ENCODE data around the gene KIF6. TPM values are rescaled to one million over a fixed set of nuclear protein-coding genes. Genes with fewer than 3 reads are reported as not detected.

KIF6 gene
- total and polyA plus RNA-seq, 2 of the 8 experiments (the other 6 are each of a cell fraction or from before 2014, with no cell fraction given) = 0.53 to 0.65 TPM

- H3K79me2 ChIP-seq (ENCODE audit: control insufficient read depth in 1 of 2, insufficient read depth in 2 of 2, low read length in 2 of 2) = no peaks in the 10 kb centered on the region
- no peak overlapping the region for H3K14ac ChIP-seq (ENCODE audit: insufficient read length)
- H3K9ac ChIP-seq (replicated peaks in 1 of 4; ENCODE audit: extremely low read depth in 1 of 4, low read depth in 3 of 4, low read length in 3 of 4) = no peak overlapping the region
- 99% methylated on average over 3 of the region's 3 CpGs; no CpG with 5 or more reads in 1 of the 2 experiments for WGBS, 2 experiments (ENCODE audit: extremely low coverage in 1 of 2, insufficient coverage in 1 of 2, insufficient read length in 1 of 2, insufficient replicate concordance in 2 of 2, low coverage in 1 of 2, low lambda C conversion rate in 2 of 2, missing lambda C conversion rate in 1 of 2)
- H2AFZ ChIP-seq (ENCODE audit: low read length) = no peak overlapping the region
- no peak overlapping the region for H3K18ac ChIP-seq (ENCODE audit: extremely low read depth, low read length)
- H2BK20ac ChIP-seq (ENCODE audit: low read length) = no peak overlapping the region
- H3K4me1 ChIP-seq (replicated peaks in 1 of 4; ENCODE audit: control insufficient read depth in 3 of 4, insufficient read depth in 4 of 4, low read length in 3 of 4) = no peaks in the 10 kb centered on the region
- no peak overlapping the region for H4K91ac ChIP-seq (replicated peaks; ENCODE audit: insufficient read length, low read length)
- H2BK15ac ChIP-seq (ENCODE audit: low read length) = no peak overlapping the region
- H3K23ac ChIP-seq (ENCODE audit: insufficient read length) = no peak overlapping the region
- no peak overlapping the region for H4K8ac ChIP-seq (ENCODE audit: extremely low read depth, insufficient read depth, low read length)
- no peak overlapping the region for H2AK5ac ChIP-seq (ENCODE audit: low read depth, low read length)
- no peak overlapping the region for H3K4ac ChIP-seq (replicated peaks; ENCODE audit: insufficient read length, low read depth, low read length)
- no peak overlapping the region for H2BK12ac ChIP-seq (ENCODE audit: low read depth, low read length)
- no peak overlapping the region for H3K4me3 ChIP-seq (ENCODE audit: extremely low read depth in 1 of 4, insufficient read depth in 2 of 4, low read depth in 3 of 4, low read length in 4 of 4)
- H2BK5ac ChIP-seq (ENCODE audit: low read depth, low read length) = no peak overlapping the region
- no peaks in the 10 kb centered on the region for H3K9me3 ChIP-seq (ENCODE audit: insufficient read depth in 2 of 2, low read depth in 1 of 2, low read length in 1 of 2)
- TF ChIP-seq SP4 (IDR thresholded peaks at IDR 0.05; ENCODE audit: low read length) (no peak), NANOG (IDR thresholded peaks at IDR 0.05; ENCODE audit: insufficient read depth, low read depth, low read length, poor library complexity, severe bottlenecking) (no peak), SP2 (IDR thresholded peaks at IDR 0.05; ENCODE audit: low read length) (no peak), POU5F1 (IDR thresholded peaks at IDR 0.05; ENCODE audit: low read depth, low read length) (no peak), E2F6 (IDR thresholded peaks at IDR 0.05) (no peak), JUND (IDR thresholded peaks at IDR 0.05; ENCODE audit: low read length) (no peak), TCF12 (IDR thresholded peaks at IDR 0.05; ENCODE audit: low read depth, low read length) (no peak), SIN3A (conservative IDR thresholded peaks at IDR 0.05 in 1 of 2, IDR thresholded peaks at IDR 0.05 in 1 of 2; ENCODE audit: low read depth in 1 of 2, low read length in 2 of 2) (no peak), POLR2AphosphoS5 (IDR thresholded peaks at IDR 0.05; ENCODE audit: low read depth, low read length) (no peak), BACH1 (IDR thresholded peaks at IDR 0.05; ENCODE audit: low read length) (no peak), ATF2 (IDR thresholded peaks at IDR 0.05; ENCODE audit: low read length) (no peak), PHF8 (conservative IDR thresholded peaks at IDR 0.05; ENCODE audit: low read depth, low read length) (no peak)
- no peaks in the 10 kb centered on the region for H3K23me2 ChIP-seq (ENCODE audit: low read depth, low read length)
- no peaks in the 10 kb centered on the region for H4K20me1 ChIP-seq (replicated peaks in 1 of 2; ENCODE audit: control insufficient read depth in 1 of 2, insufficient read depth in 2 of 2, low read length in 2 of 2)
- ChIA-PET CTCF (ENCODE audit: partially characterized antibody) (no interaction called here), POLR2A (ENCODE audit: partially characterized antibody) (no interaction called here)
- H3K27ac ChIP-seq (ENCODE audit: low read depth, low read length) = no peak overlapping the region
- H3K56ac ChIP-seq (replicated peaks; ENCODE audit: insufficient read length, low read depth, low read length) = no peak overlapping the region
- no peak overlapping the region for H4K5ac ChIP-seq (ENCODE audit: insufficient read length, low read depth, low read length)
- peaks cover 0 to 1% (median 0%) of the 10 kb centered on the region in 4 experiments; a peak in 1 of 7 replicates for H3K27me3 ChIP-seq (replicated peaks in 1 of 4; ENCODE audit: control insufficient read depth in 3 of 4, extremely low read depth in 1 of 4, insufficient read depth in 3 of 4, low read length in 3 of 4)
- no peak for FAIRE-seq
- no peaks in the 10 kb centered on the region for H3K36me3 ChIP-seq (ENCODE audit: control insufficient read depth in 2 of 4, insufficient read depth in 4 of 4, low read length in 3 of 4)
- H3K4me2 ChIP-seq (ENCODE audit: insufficient read depth in 1 of 2, low read depth in 2 of 2, low read length in 2 of 2) = no peak overlapping the region
- no peak overlapping the region for H2BK120ac ChIP-seq (replicated peaks; ENCODE audit: low read depth, low read length)
- no peak for DNase-seq (ENCODE audit: low read depth in 1 of 2, low spot score in 2 of 2)
- no peaks in the 10 kb centered on the region for H3K79me1 ChIP-seq (ENCODE audit: low read depth, low read length)
These were observed 90.4 kb downstream of the KIF6 start for GRCh38 chr6:39634646-39635341.

All from H1 (cell line).